K562 (cell line): Measurements from ENCODE around the gene SEC23A.

Experiments
- CTCF ChIP-seq, 3 experiments: IDR thresholded peaks in 2 of 3; conservative IDR thresholded peaks in 1 of 3; 2 replicates each; pipeline ENCODE4 v1.5.1; 2011 to 2012; ENCODE audit warnings: low read length in 3 of 3, mild to moderate bottlenecking in 3 of 3, control low read depth in 2 of 3, improper control_type of control experiment in 1 of 3, inconsistent platforms in 1 of 3, low read depth in 1 of 3, mixed read lengths in 1 of 3, moderate library complexity in 1 of 3; ENCODE audit not compliant: insufficient read depth in 2 of 3
- EGR1 ChIP-seq: fragments of 450-650 bp; conservative IDR thresholded peaks from 2 replicates; pipeline ENCODE4 v1.6.1; 2017; ENCODE audit warnings: mild to moderate bottlenecking
- FOXA3 ChIP-seq, 2 experiments: fragments of 450-650 bp in 1 of 2; sonication (generic) in 1 of 2; formaldehyde crosslinking; IDR thresholded peaks in 1 of 2; conservative IDR thresholded peaks in 1 of 2; 2 replicates each; pipeline versions ENCODE4 v1.4.0 to v1.8.0; 2020 to 2022; ENCODE audit warnings: mild to moderate bottlenecking in 2 of 2, missing genetic modification reagents in 1 of 2
- PATZ1 ChIP-seq: fragments of 250-450 bp; sonication (Bioruptor Pico); IDR thresholded peaks from 2 replicates; pipeline ENCODE4 v1.5.0; 2020; ENCODE audit warnings: mild to moderate bottlenecking, borderline replicate concordance
- POLR2A ChIP-seq: fragments of 450-650 bp; conservative IDR thresholded peaks from 2 replicates; pipeline ENCODE4 v1.6.1; 2016
- RFX5 ChIP-seq: IDR thresholded peaks from 2 replicates; pipeline ENCODE4 v1.6.1; 2011; ENCODE audit warnings: low read depth, mild to moderate bottlenecking, improper control_type of control experiment, low read length
- ZC3H11A ChIP-seq: IDR thresholded peaks from 2 replicates; pipeline ENCODE4 v1.6.1; 2012; ENCODE audit warnings: low read depth, low read length, improper control_type of control experiment
- ZNF253 ChIP-seq: fragments of 250-450 bp; sonication (Bioruptor Pico); conservative IDR thresholded peaks from 2 replicates; pipeline ENCODE4 v1.6.1; 2021; ENCODE audit warnings: mild to moderate bottlenecking
- TF ChIP-seq, protein P1 (sequence below): fragments of 200-400 bp; formaldehyde crosslinking; IDR thresholded peaks from 2 replicates; pipeline ENCODE4 v1.6.1; 2017; ENCODE audit warnings: mild to moderate bottlenecking, low read depth, low read length, moderate library complexity

GRCh38 chr14:38999949-39000348 lies 103.1 kb downstream of the SEC23A start:
- TF ChIP-seq EGR1 (no peak), CTCF (IDR thresholded peaks at IDR 0.05 in 2 of 3, conservative IDR thresholded peaks at IDR 0.05 in 1 of 3; ENCODE audit: insufficient read depth in 2 of 3, low read depth in 1 of 3, low read length in 3 of 3) (no peak), RFX5 (no peak), PATZ1 (CRISPR knock-in tag) (no peak), FOXA3 (CRISPR knock-in tag; conservative IDR thresholded peaks at IDR 0.05 in 1 of 2, IDR thresholded peaks at IDR 0.05 in 1 of 2) (no peak), ZNF253 (CRISPR knock-in tag) (no peak), POLR2A (no peak), ZC3H11A (no peak)
- TF ChIP-seq, protein P1, sequence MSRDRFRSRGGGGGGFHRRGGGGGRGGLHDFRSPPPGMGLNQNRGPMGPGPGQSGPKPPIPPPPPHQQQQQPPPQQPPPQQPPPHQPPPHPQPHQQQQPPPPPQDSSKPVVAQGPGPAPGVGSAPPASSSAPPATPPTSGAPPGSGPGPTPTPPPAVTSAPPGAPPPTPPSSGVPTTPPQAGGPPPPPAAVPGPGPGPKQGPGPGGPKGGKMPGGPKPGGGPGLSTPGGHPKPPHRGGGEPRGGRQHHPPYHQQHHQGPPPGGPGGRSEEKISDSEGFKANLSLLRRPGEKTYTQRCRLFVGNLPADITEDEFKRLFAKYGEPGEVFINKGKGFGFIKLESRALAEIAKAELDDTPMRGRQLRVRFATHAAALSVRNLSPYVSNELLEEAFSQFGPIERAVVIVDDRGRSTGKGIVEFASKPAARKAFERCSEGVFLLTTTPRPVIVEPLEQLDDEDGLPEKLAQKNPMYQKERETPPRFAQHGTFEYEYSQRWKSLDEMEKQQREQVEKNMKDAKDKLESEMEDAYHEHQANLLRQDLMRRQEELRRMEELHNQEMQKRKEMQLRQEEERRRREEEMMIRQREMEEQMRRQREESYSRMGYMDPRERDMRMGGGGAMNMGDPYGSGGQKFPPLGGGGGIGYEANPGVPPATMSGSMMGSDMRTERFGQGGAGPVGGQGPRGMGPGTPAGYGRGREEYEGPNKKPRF = no peak
